Head of caudate nucleus (tissue), 42 donors: ENCODE measurements around the gene PTPN14.

Experiments
- DNase-seq, 42 donors: peaks; one replicate each; pipeline versions ENCODE4 v3.0.0 to v3.0.0-alpha.2; 2020 to 2021; ENCODE audit warnings: mixed read lengths in 7 of 42
- intact Hi-C: fragments of 100-400 bp; cut with DNase I; formaldehyde crosslinking; loops from one replicate; pipeline ENCODE4 v1.15.0; 2022

The PTPN14 gene

GRCh38 chr1:214466403-214467077, 84.9 kb downstream of the PTPN14 start:
- intact Hi-C loops = no loop called here
- no peak for DNase-seq

- intact Hi-C loops = no loop called here
- DNase-seq = no peak
Observed at GRCh38 chr1:214464445-214465287, 86.7 kb downstream of the PTPN14 start.

- DNase-seq = no peak
- intact Hi-C loops = no loop called here
Observed at GRCh38 chr1:214463596-214463995, 87.8 kb downstream of the PTPN14 start.

GRCh38 chr1:214462882-214463281, 88.5 kb downstream of the PTPN14 start:
- DNase-seq = no peak
- intact Hi-C loops = no loop called here

- DNase-seq = no peak
- intact Hi-C loops = no loop called here
Observed at GRCh38 chr1:214461305-214461704, 90.1 kb downstream of the PTPN14 start.

GRCh38 chr1:214460304-214460916, 91.0 kb downstream of the PTPN14 start:
- no peak for DNase-seq
- intact Hi-C loops = no loop called here

- intact Hi-C loops = no loop called here
- DNase-seq = no peak
Observed at GRCh38 chr1:214459895-214460294, 91.5 kb downstream of the PTPN14 start.

GRCh38 chr1:214458541-214458940, 92.9 kb downstream of the PTPN14 start:
- intact Hi-C loops = no loop called here
- no peak for DNase-seq

- intact Hi-C loops = no loop called here
- DNase-seq = no peak
Observed at GRCh38 chr1:214455971-214456867, 95.2 kb downstream of the PTPN14 start.

- DNase-seq = no peak
- intact Hi-C loops = no loop called here
Observed at GRCh38 chr1:214455479-214455878, 95.9 kb downstream of the PTPN14 start.

GRCh38 chr1:214454569-214455396, 96.6 kb downstream of the PTPN14 start:
- DNase-seq = no peak
- intact Hi-C loops = no loop called here

- no peak for DNase-seq
- intact Hi-C loops = no loop called here
Observed at GRCh38 chr1:214453109-214453722, 98.2 kb downstream of the PTPN14 start.

GRCh38 chr1:214452152-214452784, 99.1 kb downstream of the PTPN14 start:
- intact Hi-C loops = no loop called here
- no peak for DNase-seq

- intact Hi-C loops = no loop called here
- no peak for DNase-seq
Observed at GRCh38 chr1:214451596-214451995, 99.8 kb downstream of the PTPN14 start.

- DNase-seq = no peak
- intact Hi-C loops = no loop called here
Observed at GRCh38 chr1:214449371-214449770, 102.0 kb downstream of the PTPN14 start.

GRCh38 chr1:214448536-214448935, 102.9 kb downstream of the PTPN14 start:
- no peak for DNase-seq
- intact Hi-C loops = no loop called here

GRCh38 chr1:214447557-214447871, 103.9 kb downstream of the PTPN14 start:
- DNase-seq = no peak
- intact Hi-C loops = no loop called here
